Activated T-cell treated with anti-CD3 and anti-CD28 coated beads for 4 hours (primary cell): ENCODE measurements around the gene ZNF407.
A peak's percentile ranks its signal among the peaks of the same experiment; 100 is the strongest.

Experiments
- DNase-seq: peaks from one replicate; pipeline ENCODE4 v3.0.0-alpha.2; 2020

ZNF407 gene

GRCh38 chr18:74589811-74590210 lies 7.9 kb upstream of the ZNF407 start:
- DNase-seq, result no peak

DNA sequence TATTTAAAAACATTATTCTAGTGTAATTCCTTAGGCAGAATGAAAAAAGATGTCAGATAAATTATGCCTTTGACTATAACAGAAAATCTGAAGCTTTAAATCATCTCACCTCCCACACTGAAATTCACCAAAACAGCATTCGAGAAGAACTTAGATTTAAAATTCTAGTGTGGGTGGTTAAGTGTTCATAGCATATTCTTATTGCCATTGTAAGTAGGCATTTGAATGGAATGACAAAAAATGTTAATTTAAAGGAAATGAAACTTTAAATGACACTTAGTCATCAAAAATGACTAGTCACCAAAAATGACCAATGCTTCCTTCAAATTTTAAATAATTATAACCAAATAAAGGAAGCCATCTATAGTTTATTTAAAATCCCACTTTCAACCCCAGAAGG lies 7.0 kb upstream of the ZNF407 start:
- no peak for DNase-seq

GRCh38 chr18:74595431-74595830 lies 2.2 kb upstream of the ZNF407 start:
- DNase-seq, result no peak

DNA sequence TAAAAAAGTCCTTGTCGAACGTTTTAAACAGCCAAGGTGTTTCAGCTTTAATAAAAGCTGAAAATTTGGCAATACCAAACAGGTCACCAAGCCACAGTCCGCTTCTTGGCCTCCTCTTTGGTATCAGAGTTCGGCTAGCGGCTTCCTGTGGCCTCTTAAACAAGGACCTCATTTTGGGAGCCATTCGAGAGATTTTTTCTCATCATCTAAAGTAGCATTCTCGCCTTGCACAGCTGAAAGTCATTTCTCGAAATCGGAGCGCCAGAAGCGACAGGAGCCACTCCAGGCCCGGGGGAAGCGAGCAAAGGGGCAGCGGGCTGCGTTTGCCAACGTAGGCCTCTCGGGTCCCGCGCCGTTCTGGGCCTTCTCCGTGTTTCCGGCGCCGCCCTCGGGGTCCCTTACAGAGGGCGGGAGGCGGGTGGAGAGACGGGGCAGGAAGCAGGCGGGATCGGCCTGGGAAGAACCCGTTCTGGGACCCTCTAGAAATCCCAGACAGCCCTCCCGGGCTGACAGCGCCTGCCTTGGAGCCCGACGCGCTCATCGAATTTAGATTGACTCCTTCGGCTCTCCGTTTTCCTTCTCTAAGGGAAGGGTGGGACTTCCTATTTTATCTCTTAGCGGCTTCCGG lies 522 bp upstream of the ZNF407 start:
- peak; percentile 56 for DNase-seq

GRCh38 chr18:74598350-74599001 lies 806 bp downstream of the ZNF407 start:
- peak; percentile 43 for DNase-seq

DNA sequence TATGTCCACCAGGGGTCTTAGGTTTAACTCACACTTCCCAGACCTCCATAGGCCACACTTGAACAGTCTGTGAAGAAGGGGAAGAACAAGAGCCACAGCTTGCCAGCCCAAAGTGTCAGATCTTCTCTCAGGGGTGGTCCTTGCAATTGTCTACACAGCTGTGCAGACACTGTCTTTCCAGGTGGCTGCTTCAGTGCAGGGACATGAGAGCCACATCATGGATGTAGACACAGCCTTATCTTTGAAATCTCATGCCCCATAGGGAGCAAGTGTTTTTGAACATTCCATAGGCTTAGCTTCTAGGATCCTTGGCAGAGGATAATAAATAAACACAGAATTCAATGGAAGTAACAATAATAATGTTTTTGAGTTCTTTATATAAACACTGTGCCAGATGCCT lies 6.7 kb downstream of the ZNF407 start:
- DNase-seq, result no peak

DNA sequence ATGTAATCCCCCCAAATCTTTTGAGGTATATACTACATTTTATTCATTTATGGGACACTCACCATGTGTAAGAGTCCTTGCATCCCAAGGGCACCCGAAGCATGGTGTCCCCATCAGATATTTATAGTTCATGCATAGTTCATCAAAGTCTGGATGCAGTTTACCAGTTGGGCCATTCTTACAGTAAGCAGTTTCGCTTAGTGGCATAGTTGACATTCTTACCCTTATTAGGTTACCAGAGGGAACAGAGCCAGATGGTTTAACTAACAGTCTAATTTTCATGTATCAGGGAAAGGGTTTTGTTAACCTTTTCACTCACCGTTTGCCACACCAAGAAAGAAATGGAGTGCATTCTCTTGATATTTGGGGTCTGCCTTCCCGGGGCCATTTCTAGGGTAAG lies 7.1 kb downstream of the ZNF407 start:
- DNase-seq, result no peak

DNA sequence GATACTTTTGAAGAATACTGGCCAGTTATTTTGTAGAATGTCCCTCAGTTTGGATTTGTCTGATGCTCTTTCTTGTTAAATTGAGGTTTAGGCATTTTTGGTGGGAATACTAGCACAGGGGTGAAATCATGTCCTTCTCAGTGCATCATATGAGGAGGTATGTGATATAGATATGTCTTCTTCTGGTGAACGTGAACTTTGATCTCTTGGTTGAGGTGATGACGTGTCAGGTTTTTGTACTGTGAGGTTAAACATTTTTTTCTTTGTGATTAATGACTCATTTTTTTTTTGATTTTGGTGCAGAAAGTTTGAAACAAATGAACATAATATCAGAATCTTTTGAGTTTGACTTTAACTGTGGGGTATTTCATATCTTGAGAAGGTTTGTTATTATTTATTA lies 11.0 kb downstream of the ZNF407 start:
- DNase-seq, result no peak

DNA sequence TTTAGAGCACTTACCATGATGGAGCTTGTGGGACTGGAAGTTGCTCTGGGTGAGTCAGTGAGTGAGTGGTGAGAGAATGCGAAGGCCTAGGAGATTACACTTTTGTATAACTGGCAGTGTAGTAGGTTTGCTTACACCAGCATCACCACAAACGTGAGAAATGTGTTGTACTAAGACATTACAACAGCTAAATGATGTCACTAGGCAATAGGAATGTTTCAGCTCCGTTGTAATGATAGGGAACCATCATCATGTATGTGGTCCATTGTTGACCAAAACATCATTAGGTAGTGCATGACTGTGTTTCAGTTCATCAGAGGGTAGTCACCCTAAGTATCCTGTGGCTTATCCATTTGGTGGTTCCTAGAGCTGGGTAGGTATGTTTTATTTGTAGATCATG lies 11.9 kb downstream of the ZNF407 start:
- no peak for DNase-seq

DNA sequence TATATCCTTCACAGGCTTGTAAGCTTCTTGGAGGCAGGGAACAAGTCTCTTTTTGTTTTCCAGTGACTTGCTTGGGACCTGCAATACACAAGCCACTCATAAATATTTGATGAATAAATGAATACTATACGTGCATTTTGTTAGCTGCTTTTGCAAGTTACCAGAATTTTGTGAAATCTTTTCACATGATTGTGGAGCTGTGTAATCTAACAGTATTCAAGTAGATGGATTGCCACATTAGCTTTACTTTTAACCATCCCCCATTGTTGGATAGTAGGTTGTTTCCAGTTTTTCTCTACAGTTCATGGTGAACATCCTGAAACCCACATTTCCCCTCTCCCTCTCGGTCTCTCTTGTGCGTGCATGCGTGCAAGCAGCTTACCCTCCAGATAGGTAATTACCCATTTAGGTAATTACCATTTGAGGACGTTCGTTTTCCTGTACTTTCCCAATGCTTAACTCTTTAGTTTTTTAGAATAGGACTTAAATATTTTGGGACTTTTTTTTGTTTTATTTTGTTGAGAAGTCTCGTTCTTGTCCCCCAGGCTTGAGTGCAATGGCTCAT lies 12.5 kb downstream of the ZNF407 start:
- no peak for DNase-seq

GRCh38 chr18:74610860-74611259 lies 13.2 kb downstream of the ZNF407 start:
- DNase-seq, result no peak

GRCh38 chr18:74611765-74612164 lies 14.1 kb downstream of the ZNF407 start:
- DNase-seq, result no peak

GRCh38 chr18:74613381-74613780 lies 15.7 kb downstream of the ZNF407 start:
- no peak for DNase-seq

- DNase-seq, result no peak
Observed at GRCh38 chr18:74616494-74616893, 18.8 kb downstream of the ZNF407 start.

DNA sequence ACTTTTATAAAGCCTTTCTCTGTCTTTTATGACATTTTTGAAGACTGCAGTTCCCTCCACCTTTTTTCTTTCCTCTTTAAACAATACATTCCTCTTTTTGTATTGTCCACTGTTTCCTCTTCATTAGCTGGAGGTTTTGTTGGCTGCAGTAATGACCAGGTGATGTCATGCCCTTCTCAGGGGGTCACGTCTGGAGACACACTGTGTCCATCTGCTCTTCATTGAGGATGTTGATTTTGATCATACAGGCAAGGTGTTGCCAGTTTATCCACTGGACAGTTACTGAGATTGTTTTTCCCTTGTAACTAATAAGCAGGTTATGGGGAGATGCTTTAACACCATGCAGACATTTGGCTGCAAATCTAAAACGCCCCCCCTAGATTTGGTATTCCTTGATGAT lies 19.8 kb downstream of the ZNF407 start:
- DNase-seq, result no peak

GRCh38 chr18:74622072-74622471 lies 24.4 kb downstream of the ZNF407 start:
- DNase-seq, result no peak

GRCh38 chr18:74623047-74623816 lies 25.6 kb downstream of the ZNF407 start:
- DNase-seq, result no peak

DNA sequence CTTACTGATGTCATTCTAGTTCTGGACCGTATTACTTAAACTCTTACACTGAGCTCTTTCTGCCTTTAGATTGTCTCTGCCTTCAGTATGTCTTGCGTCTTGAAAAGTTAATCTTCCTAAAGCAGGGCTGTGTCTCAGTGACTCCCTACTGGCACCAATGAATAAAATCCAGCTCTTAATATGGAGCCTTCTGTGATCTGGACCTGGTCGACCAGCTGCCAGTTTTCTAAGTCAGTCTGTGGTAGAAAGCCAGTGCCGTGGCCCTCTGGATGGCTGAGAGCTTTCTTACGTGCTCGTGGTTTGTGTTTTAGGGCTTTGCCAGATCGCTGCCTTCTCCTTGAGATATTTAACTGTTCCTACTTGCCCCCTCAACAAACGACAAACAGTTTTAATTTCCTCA lies 26.8 kb downstream of the ZNF407 start:
- no peak for DNase-seq

DNA sequence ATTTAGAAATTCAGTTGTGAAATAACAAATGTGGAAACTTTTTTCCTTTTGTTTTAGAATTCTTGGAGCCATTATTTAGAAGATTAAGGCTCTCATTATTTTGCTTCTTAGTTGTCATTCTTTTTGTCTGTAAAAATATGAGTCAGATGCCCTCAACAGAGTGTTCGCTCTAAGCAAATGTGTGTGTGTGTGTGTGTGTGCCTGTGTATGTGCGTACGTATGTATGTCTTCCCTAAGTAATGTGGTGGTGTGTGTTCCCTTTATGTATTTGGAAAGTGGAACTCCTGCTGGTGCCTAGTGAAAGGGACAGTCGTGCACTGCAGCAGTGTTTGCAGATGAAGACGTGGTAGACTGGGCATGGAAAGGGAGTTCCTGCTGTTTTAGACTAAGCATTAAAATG lies 27.5 kb downstream of the ZNF407 start:
- DNase-seq, result no peak

GRCh38 chr18:74626049-74626874 lies 28.6 kb downstream of the ZNF407 start:
- DNase-seq, result no peak

DNA sequence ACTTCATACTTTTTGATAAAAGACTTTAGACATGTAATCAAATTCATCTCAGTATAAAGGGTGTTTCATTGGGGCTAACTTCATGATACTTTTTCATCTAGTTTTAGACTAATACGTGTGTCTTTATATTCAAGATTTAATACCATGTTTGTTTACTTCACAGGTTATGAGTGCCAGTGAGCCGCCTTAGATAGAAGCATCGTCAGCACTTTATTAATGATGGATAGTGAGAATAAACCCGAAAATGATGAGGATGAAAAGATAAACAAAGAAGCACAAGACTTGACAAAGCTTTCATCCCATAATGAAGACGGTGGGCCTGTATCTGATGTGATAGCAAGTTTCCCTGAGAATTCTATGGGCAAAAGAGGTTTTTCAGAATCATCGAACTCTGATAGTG lies 33.1 kb downstream of the ZNF407 start:
- no peak for DNase-seq

- DNase-seq, result no peak
Observed at GRCh38 chr18:74631212-74631611, 33.5 kb downstream of the ZNF407 start.
